Posterior vena cava (tissue), 2 donors: ENCODE results near the gene EOLA1. TPM values are rescaled to one million over a fixed set of nuclear protein-coding genes. Genes with fewer than 3 reads are reported as not detected.
A peak's percentile ranks its signal among the peaks of the same experiment; 100 is the strongest.
"Not testable (repeated sequence)": the region's sequence is repeated elsewhere in the genome, so short reads cannot be mapped to it uniquely, and the experiment has no call there.

Source experiments
- DNase-seq: peaks from one replicate; pipeline ENCODE4 v3.0.0-alpha.2; 2020; ENCODE audit warnings: low spot score
- intact Hi-C, 2 donors: fragments of 100-400 bp; cut with DNase I; formaldehyde crosslinking; loops; one replicate each; pipeline versions ENCODE4 v1.14.1 to v1.14.2; 2022 to 2023
- total RNA-seq, 2 donors: library from RNA; stranded (reverse); fragmentation: NEBNext Ultra II Directional; extraction: Animal tissue kit (Norgen Biotek cat#: 25700); gene quantifications; one replicate each; pipeline ENCODE4 v1.2.1, GENCODE V29; 2021
- donor health status: DM: yes; HTN: yes; CAD: no.
- donor health status: DM: yes; HTN: yes; CAD: no.

The EOLA1 gene
- total RNA-seq, 2 donors from 2014 or later, result 15.8 to 18.1 TPM

DNA sequence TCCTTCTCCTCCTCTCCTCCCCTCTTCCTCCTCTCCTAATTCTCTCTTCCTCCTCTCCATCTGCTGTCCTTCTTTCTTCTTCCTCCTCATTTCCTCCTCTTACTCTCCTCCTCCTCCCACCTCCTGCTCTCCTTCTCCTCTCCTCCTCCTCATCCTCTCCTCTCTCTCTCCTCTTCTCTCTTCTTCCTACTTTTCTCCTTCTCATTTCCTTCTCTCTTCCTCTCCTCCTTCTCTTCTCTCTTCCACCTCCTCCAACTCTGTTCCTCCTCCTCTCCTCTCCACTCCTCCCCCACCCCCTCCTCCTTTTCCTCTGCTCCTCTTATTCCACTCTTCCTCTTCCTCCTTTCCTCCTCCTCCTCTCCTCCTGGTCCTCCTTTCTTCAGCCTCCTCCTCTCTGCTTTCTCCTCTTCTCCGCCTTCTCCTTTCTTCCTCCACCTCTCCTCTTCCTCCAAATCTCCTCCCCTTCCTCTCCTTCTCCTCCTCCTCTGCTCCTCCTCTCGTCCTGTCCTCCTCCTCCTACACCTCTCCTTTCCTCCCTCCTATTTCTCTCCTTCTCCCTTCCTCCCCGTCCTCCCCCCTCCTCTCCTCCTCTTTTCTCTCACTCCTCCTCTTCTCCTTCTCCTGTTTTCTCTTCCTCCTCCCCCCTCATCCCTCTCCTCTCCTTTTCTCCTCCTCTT, 5.7 kb upstream of the EOLA1 start:
- DNase-seq, intact Hi-C loops: not testable (repeated sequence)

DNA sequence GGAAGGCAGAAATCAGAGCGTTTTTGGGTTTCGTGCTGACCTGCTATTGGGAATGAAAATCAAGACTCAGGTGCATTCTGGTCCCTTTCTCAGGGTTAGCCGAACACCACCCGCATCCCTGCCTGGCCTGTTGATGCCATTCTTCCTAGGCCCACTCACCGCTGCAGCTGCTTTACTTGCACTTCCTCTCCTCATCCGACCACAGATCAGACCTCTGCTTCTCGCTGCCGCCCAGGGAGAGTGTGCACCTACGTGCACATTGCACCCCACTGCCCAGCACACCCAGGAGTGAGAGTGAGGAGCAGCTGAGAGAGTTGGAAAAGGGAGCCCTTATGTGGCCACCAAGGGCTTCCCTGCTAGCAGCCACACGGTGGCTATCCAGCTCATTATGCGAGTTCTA, 3.3 kb upstream of the EOLA1 start:
- DNase-seq, intact Hi-C loops: not testable (repeated sequence)

DNA sequence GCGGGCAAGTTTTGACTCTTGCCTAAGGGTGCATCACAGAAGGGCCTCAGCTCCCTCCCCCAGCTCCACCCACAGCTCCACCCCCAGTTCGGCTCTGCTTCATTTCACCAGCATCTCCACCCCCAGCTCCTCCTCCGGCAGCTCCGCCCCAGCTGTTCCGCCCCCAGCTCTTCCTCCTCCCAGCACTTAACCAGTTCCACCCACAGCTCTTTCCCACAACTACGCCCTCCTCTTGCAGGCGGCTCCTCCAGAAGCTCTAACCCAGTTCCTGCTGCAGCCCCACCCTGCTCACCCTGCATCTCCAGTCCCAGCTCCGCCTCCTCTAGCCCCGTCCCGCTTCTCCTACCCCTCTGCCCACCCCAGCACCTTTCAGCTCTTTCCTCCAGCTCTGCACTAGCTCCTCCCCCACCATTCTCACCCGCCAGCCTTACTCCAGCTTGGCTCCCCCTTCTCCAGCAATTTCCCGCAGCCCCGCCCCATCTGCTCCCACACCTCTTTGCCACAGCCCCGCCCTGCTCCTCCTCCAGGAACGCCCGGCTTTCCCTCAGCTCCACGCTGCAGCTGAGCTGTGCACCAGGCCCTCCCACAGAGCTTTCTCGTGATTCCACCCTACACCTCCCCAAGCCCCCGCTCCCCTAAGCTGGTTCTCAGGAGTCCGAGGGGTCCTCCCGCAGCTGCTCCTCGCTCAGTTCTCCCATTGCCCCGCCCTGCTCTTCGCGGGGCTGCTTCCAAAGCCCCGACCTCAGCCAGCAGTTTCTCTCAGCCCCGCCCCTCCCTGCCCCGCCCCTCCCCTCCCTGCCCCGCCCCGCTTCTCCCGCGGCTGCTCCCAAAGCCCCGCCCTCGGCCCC, 1.3 kb upstream of the EOLA1 start:
- intact Hi-C loops, result no loop called here
- DNase-seq, result peak; percentile 95

DNA sequence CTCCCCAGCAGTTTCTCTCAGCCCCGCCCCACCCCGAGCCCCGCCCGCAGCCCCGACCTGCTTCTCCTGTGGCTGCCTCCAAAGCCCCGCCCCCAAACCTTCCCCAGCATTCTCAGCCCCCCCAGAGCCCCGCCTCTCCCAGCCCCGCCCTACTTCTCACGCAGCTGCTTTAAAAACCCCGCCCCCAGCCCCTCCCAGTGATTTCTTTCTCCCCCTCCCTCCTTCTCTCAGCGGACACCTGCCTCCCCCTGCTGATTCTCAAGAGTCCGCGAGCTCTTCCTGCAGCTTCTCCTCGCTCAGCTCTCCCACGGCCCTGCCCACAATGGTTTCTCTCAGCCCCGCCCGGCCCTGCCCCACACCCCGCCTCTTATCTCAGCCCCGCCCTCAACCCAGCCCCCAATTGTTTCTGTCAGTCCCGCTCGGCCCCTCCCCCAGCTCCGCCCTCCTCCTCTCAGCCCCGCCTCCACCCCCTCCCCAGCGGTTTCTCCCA, 636 bp upstream of the EOLA1 start:
- intact Hi-C loops, result no loop called here
- DNase-seq, result peak; percentile 97

DNA sequence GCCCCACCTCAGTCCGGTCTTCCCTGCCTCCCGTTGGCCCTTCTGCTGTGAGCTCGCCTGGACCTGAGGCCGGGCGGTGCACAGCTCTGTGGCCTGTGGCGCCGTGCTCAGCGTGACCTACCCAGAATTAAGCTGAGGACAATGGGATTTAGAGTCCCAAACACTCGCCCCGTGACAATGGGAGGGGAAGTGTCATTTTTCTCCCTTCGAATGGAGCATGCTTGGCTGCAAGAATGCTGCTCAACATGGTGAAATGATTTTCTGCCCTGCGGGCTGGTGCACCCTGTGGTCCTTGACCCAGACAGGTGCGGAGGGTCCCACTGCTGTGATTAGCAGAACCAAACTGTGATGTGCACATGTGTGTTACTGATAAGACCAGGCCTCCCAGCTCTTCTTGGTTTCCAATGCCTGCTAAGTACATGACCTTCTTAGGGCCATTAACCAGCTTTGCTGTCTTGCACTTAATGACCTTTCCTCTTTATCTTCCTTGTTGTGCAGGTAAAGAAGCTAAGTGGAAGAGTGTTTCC, 772 bp downstream of the EOLA1 start:
- intact Hi-C loops, result no loop called here
- no peak for DNase-seq

DNA sequence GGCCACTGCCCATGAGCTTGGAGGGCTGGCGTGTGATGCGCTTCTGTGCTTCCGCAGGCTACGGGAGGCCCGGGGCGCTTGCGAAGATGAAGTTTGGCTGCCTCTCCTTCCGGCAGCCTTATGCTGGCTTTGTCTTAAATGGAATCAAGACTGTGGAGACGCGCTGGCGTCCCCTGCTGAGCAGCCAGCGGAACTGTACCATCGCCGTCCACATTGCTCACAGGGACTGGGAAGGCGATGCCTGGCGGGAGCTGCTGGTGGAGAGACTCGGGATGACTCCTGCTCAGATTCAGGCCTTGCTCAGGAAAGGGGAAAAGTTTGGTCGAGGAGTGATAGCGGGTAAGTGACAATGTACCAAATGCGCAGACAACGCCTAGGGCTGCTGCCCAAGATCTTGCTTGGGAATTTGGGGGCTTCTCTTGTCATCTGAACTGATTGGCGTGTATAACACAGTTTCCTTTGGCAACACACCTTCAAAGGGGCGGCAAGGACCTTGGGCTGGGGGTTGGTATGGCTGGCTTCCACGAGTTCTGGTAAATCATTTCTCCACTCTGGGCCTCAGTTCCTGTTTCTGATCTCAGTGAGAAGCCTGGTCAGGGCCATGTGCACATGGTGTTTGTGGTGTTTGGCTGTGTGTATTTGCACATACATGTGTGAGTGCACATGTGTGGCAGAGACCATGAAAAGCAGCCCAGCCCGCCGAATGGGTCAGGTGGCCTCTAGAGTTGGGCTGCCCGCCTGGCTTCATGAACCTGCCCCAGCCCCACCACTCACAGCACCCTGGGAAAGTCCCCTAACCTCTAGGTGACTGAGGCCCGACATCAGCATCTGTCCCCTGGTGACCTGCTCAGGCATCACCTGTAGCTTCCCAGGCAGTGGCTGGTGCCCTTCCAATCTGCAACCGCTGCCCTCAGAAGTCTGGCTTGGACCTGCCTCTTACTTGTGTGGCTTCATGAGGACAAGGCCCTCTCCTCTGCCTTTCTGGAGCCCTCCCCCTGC, 5.0 kb downstream of the EOLA1 start:
- DNase-seq, intact Hi-C loops: not testable (repeated sequence)

DNA sequence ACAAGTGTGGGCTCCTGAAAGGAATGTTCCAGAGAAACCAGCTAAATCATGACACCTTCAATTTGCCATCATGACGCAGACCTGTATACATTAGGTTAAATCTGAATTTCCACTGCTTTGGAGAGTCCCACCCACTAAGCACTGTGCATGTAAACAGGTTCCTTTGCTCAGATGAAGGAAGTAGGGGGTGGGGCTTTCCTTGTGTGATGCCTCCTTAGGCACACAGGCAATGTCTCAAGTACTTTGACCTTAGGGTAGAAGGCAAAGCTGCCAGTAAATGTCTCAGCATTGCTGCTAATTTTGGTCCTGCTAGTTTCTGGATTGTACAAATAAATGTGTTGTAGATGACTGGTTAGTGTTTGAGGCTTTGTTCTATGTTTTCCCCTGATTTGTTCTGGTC, 6.2 kb downstream of the EOLA1 start:
- DNase-seq, intact Hi-C loops: not testable (repeated sequence)

DNA sequence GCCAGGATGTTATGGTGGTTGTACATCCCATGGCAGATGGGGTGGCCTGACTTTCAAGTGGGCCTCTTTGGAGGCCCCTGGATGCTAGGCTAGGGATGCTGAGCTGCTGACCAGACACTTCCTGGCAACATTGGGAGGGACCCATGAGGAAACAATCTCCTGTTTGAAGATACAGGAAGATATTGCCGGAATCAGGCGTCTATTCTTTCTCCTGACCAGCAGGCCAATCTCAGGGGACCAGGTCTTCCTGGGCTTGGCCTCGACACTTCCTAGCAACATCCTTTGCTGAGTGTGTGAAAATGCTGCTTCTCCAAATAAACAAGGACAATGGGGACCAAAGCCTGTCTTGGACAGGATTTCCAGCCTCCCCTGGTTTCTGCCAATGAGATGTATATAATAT, 7.0 kb downstream of the EOLA1 start:
- DNase-seq, intact Hi-C loops: not testable (repeated sequence)

DNA sequence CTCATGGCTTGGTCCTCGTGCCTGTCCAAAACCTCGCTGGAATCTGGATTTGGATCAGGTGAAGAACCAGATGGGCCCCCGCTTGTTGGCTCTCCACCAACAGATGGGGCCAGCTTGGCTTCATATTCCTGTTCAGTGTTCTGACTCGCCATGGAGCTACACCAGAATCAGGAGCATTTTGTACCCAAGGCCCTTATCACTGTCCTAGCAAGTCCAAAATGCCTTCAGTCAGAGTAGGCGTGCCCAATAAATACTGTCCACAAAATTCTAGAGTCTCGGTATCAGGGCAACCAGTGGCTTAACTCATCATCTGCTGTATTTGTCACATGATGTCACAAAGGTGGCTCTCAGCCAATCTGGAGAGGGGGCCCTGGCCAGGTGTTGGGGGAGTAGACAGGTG, 8.9 kb downstream of the EOLA1 start, which contains the start of gene HSFX3:
HSFX3 (minus strand) TSS at position 224 of the 400 bp plus-strand sequence; CDS start at position 152, 72 bp downstream.
- intact Hi-C loops, DNase-seq: not testable (repeated sequence)

DNA sequence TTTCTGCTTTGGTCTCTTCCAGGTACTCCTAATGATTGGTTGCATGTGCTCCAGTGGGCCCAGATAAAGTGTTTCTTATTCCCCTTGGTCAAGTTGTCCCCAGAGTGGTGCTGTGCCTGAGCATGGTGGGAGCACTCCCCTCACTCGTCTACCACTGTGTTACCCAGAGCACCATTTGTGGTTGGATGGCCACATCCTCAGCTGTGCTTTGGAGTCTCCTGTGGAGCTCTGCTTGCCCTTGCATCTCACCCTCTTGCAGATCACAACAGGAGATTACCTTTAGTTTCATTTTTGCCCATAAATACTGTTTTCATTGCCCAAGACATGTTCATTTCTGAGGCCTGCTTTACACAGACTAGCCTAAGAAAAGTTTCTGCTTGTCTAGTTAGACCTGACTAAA, 9.6 kb downstream of the EOLA1 start:
- DNase-seq, intact Hi-C loops: not testable (repeated sequence)

DNA sequence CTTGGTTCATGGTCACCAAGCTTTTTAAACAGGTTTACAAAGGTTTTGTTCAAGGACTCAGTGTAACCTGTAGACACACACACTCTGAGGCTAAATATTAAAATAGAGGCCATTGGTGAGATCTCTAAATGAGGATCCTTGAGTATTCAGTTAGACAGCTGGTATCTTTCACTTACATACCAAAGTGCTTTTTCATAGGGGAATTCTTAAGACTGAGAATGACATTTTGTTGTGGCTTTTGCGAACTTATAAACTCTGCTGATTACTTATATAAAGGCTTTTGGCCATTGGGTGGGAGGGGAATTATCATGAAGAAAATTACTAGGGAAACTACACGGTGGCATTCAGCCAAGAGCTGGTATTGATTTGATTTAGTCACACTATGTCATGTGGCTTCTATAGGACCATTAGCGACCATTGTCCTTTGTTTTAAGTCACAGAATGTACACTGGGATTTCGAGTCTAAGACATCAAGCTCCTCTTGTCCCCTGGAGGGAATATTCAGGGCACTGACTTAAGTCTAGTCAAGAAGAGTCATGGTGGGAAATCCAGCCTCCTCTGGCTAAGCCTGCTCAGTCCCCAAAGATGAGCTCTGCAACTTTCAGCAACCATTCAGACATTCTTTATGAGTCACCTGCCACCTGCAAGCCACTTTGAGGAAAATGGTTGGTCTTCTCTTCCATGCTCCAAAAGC, 10.6 kb downstream of the EOLA1 start:
- not testable (repeated sequence) for DNase-seq

DNA sequence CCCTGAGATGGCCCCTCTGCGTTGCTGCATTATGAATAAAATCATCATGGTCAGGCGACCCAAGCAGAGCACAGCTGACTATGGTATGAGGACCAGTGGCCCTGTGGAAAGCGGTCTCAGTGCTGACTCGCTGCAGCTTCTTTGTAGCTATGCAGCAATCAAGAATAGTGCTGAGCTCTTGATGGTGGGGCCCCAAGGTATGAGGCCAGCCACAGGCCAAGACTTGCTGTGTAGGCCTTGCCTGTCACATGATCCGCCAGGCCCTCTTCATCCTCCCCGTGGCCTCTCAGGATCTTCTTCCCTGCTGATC, 11.1 kb downstream of the EOLA1 start:
- intact Hi-C loops, DNase-seq: not testable (repeated sequence)

More for the DNA sequence above, 10.6 kb downstream of the EOLA1 start:
- intact Hi-C loops, result not testable (repeated sequence)

DNA sequence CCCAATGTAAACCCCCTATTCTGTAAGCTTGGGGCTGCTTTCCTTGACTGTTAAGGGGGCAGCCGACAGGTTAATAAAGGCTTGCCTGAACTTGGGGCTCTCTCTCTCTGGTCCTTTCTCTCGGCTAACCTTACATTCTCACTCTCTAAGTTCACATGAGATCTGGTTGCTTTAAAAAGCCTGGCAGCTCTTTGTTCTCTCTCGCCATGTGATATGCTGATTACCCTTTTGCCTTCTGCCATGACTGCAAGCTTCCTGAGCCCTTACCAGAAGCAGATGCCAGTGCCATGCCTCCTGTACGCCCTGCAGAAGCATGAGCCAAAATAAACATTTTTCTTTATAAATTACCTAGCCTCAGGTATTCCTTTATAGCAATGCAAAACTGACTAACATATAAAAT, 14.4 kb downstream of the EOLA1 start:
- DNase-seq, intact Hi-C loops: not testable (repeated sequence)

DNA sequence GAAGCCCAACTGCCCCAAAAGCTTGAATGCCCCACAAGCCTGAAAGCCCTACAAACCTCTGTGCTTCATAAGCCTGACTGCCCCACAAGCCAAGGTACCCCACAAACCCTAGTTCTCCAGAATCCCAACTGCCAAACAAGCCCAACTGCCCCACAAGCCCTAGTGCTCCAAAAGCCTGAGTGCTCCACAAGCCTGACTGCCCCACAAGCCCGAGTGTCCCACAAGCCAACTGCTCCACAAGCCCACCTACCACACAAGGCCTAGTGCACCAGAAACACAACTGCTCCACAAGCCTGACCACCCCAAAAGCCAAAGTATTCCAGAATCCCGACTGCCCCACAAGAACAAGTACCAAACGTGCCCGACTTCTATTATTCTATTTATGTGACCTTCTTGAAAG, 22.5 kb downstream of the EOLA1 start:
- intact Hi-C loops, result no loop called here
- DNase-seq, result peak; percentile 35

DNA sequence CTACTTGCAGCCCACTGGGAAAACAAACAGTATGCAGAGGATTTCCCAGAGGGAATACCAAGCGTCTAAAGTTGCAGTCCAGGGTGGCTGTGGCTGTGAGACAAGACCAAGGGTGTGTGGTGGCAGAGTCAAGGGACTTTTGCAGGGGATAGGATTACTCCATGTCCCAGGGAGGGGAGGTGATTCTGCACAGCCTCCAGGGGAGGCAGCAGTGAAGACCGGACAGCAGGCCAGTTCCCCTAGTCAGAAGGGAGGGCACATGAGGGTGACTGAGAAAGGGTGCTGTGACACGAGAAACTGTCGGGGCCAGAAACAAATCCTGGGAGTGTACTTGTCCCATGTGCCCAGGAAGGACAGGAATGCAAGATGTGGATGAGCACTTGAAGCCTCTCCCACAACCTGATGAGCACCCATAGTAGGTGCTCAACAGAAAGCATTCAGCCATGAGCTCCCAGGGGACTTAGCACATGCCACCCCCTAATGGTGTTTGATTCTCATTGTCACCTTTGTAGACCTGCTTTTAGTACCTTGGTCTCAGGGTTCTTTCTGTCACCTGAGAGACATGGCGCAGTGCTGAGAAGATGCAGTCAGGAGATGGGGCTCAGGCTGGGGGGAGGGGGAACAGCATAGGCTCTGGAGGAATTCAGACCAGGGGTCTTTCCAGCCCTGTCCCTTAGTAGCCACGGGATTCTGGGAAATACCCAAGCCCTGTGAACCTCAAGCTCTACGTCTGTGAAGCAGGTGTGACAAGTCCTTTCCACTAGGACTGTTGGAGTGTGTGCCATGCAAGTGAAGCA, 27.0 kb downstream of the EOLA1 start:
- intact Hi-C loops, result no loop called here

DNA sequence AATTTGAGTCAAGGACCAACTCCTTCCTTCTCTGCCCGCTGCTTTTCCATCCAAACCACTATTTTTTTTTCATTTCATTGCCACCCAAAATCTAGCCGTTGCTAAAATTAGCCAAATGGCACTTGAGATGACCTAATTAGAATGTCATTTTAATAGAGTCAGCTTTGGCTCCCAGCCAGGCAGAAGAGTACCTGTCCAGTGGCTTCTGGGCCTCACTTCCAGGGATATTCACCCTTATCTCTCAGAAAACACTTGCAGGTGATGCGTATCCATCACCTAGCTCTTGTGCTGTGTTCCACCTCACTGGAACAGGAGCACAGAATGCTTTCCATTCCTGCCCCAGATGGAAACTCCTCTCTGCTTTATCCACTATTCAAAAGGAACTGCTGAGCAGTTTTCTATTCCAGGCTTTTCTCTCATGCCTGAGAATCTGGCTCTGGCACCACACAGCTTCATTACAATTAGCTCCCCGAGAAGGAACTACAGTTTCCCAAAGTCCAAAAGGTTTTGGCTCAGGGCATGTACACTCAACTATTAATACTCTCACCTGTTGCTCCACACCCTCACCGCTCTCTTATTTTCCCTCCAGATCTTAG, 28.0 kb downstream of the EOLA1 start:
- intact Hi-C loops, result no loop called here
- no peak for DNase-seq

More for the DNA sequence above, 27.0 kb downstream of the EOLA1 start:
- peak; percentile 44 for DNase-seq

DNA sequence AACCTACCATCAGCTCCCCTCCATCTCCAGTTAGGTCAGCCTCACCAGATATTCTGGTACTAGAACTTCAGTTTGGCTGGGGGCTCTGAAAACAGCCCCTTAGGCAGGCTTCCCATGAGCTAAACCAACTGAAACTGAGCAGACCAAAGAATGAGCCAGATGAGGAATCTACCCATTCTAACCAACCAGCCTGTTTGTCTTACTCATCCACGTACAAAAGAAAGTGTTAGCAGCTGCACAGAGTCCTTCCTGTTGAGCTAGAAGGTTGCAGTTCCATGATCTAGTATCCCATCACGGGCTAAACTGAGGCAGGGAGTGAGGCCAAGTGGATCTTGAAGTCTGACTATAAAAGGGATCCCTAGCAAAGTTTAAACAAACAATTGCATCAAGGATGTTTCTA, 29.0 kb downstream of the EOLA1 start:
- no peak for DNase-seq
- intact Hi-C loops, result no loop called here
